Loucy (cell line): Measurements from ENCODE around the gene MORF4L2.

Experiments
- H2AFZ ChIP-seq: fragments of 200-600 bp; sonication (generic); 2 replicates; pipeline ENCODE4 v1.6.0; 2016; ENCODE audit warnings: antibody characterized with exemption, mild to moderate bottlenecking, low read length, moderate library complexity
- H3F3A ChIP-seq: fragments of 200-600 bp; 2 replicates; pipeline ENCODE4 v1.6.0; 2016; ENCODE audit warnings: antibody characterized with exemption, low read depth, mild to moderate bottlenecking
- H3K27me3 ChIP-seq: fragments of 200-600 bp; sonication (generic); 2 replicates; pipeline ENCODE4 v1.6.1; 2014; ENCODE audit warnings: low read length, mild to moderate bottlenecking; ENCODE audit not compliant: insufficient read depth, poor library complexity, severe bottlenecking
- H3K36me3 ChIP-seq: fragments of 200-600 bp; sonication (generic); 2 replicates; pipeline ENCODE4 v1.6.1; 2016; ENCODE audit warnings: low read length; ENCODE audit not compliant: insufficient read depth
- H3K4me1 ChIP-seq: fragments of 200-600 bp; sonication (generic); 2 replicates; pipeline ENCODE4 v1.5.1; 2014; ENCODE audit warnings: low read length, mild to moderate bottlenecking; ENCODE audit not compliant: insufficient read depth, poor library complexity, severe bottlenecking
- H3K4me2 ChIP-seq: fragments of 200-600 bp; sonication (generic); 2 replicates; pipeline ENCODE4 v1.6.0; 2014; ENCODE audit warnings: antibody characterized with exemption, low read length, low read depth, mild to moderate bottlenecking; ENCODE audit not compliant: poor library complexity, severe bottlenecking
- H3K4me3 ChIP-seq: fragments of 200-600 bp; sonication (generic); 2 replicates; pipeline ENCODE4 v1.5.1; 2014; ENCODE audit warnings: low read length, mild to moderate bottlenecking, mixed read lengths; ENCODE audit not compliant: poor library complexity, severe bottlenecking
- H3K79me2 ChIP-seq: fragments of 200-600 bp; sonication (generic); 2 replicates; pipeline ENCODE4 v1.6.1; 2014; ENCODE audit warnings: low read length; ENCODE audit not compliant: insufficient read depth
- H3K9ac ChIP-seq: fragments of 200-600 bp; sonication (generic); 2 replicates; pipeline ENCODE4 v1.6.0; 2014; ENCODE audit warnings: mild to moderate bottlenecking, low read depth, low read length, moderate library complexity; ENCODE audit not compliant: poor library complexity, severe bottlenecking
- H3K9me2 ChIP-seq: fragments of 200-600 bp; sonication (generic); replicated peaks from 2 replicates; pipeline ENCODE4 v1.6.1; 2016; ENCODE audit warnings: low read depth, low read length, mixed read lengths
- H3K9me3 ChIP-seq: fragments of 200-600 bp; sonication (generic); 2 replicates; pipeline ENCODE4 v1.6.1; 2014; ENCODE audit warnings: mild to moderate bottlenecking, antibody characterized with exemption, low read length, low read depth; ENCODE audit not compliant: insufficient read depth
- H4K20me1 ChIP-seq: fragments of 200-600 bp; sonication (generic); 2 replicates; pipeline ENCODE4 v1.6.0; 2014; ENCODE audit warnings: antibody characterized with exemption, low read length, mild to moderate bottlenecking; ENCODE audit not compliant: insufficient read depth, poor library complexity, severe bottlenecking
- CTCF ChIP-seq: fragments of 200-600 bp; sonication (generic); conservative IDR thresholded peaks from 2 replicates; pipeline ENCODE4 v1.5.1; 2014; ENCODE audit warnings: mild to moderate bottlenecking, antibody characterized with exemption, low read length
- EZH2phosphoT487 ChIP-seq: fragments of 200-600 bp; IDR thresholded peaks from 2 replicates; pipeline ENCODE4 v1.6.1; 2018; ENCODE audit warnings: antibody characterized with exemption, mild to moderate bottlenecking, moderate library complexity, borderline replicate concordance

Gene MORF4L2

GRCh38 chrX:103678199-103678993 lies 8.1 kb downstream of the MORF4L2 start:
- Histone ChIP-seq H3K4me2 (no peak overlapping the region), H3K4me3 (no peak overlapping the region), H3K9ac (no peak overlapping the region), H3K36me3 (peaks cover 48% of the 10 kb centered on the region; the same call in 1 of the 2 replicates), H3K79me2 (peaks cover 20% of the 10 kb centered on the region), H3K9me3 (no peaks in the 10 kb centered on the region), H4K20me1 (peaks cover 18% of the 10 kb centered on the region), H3F3A (no peaks in the 10 kb centered on the region), H3K9me2 (no peaks in the 10 kb centered on the region), H3K27me3 (no peaks in the 10 kb centered on the region), H3K4me1 (no peaks in the 10 kb centered on the region), H2AFZ (no peak overlapping the region)
- no peak for TF ChIP-seq EZH2phosphoT487
- no peak for TF ChIP-seq CTCF

- Histone ChIP-seq H3K4me3 (no peak overlapping the region), H3K4me2 (no peak overlapping the region), H4K20me1 (no peaks in the 10 kb centered on the region), H3K36me3 (peaks cover 34% of the 10 kb centered on the region; the same call in 1 of the 2 replicates), H3K9ac (no peak overlapping the region), H3K9me3 (no peaks in the 10 kb centered on the region), H3K27me3 (no peaks in the 10 kb centered on the region), H3K9me2 (no peaks in the 10 kb centered on the region), H3K79me2 (no peaks in the 10 kb centered on the region), H2AFZ (no peak overlapping the region), H3K4me1 (no peaks in the 10 kb centered on the region), H3F3A (no peaks in the 10 kb centered on the region)
- no peak for TF ChIP-seq EZH2phosphoT487
- no peak for TF ChIP-seq CTCF
Observed at GRCh38 chrX:103674531-103675454, 11.7 kb downstream of the MORF4L2 start.

GRCh38 chrX:103669745-103670144 lies 16.8 kb downstream of the MORF4L2 start:
- Histone ChIP-seq H3K27me3 (no peaks in the 10 kb centered on the region), H2AFZ (no peak overlapping the region), H3K9me2 (no peaks in the 10 kb centered on the region), H3K9me3 (no peaks in the 10 kb centered on the region), H3K4me2 (no peak overlapping the region), H3K4me3 (no peak overlapping the region), H3F3A (no peaks in the 10 kb centered on the region), H3K36me3 (no peaks in the 10 kb centered on the region), H3K4me1 (no peaks in the 10 kb centered on the region), H4K20me1 (no peaks in the 10 kb centered on the region), H3K79me2 (no peaks in the 10 kb centered on the region), H3K9ac (no peak overlapping the region)
- TF ChIP-seq EZH2phosphoT487 (no peak), CTCF (no peak)
